ENCODE data around the gene KRTAP4-1. TPM values are rescaled to one million over a fixed set of nuclear protein-coding genes. Genes with fewer than 3 reads are reported as not detected.

KRTAP4-1 gene
- total and polyA plus RNA-seq, 2 donors (not counting 3 experiments of a cell fraction or from before 2014, with no cell fraction given) = not detected

- Histone ChIP-seq H3K4me1 (ENCODE audit: control insufficient read depth, extremely low read depth, insufficient read depth, low read length) (no peaks in the 10 kb centered on the region), H3K27me3 (ENCODE audit: control insufficient read depth in 2 of 2, insufficient read depth in 2 of 2, low read length in 2 of 2) (no peaks in the 10 kb centered on the region), H4K20me1 (replicated peaks; ENCODE audit: control insufficient read depth, extremely low read depth, insufficient read depth, low read length) (no peaks in the 10 kb centered on the region), H3K27ac (ENCODE audit: insufficient read depth, low read depth, low read length) (no peak within 1 kb of the TSS), H3K9me1 (replicated peaks; ENCODE audit: control insufficient read depth, extremely low read depth, insufficient read depth, low read length) (no peaks in the 10 kb centered on the region), H3K4me2 (ENCODE audit: insufficient read depth, low read length) (no peak within 1 kb of the TSS), H3K9me3 (replicated peaks; ENCODE audit: control insufficient read depth, insufficient read depth, low read length) (no peaks in the 10 kb centered on the region), H3K9ac (replicated peaks; ENCODE audit: extremely low read depth, insufficient read depth, low read length) (no peak within 1 kb of the TSS), H2AFZ (ENCODE audit: low read depth, low read length) (no peak within 1 kb of the TSS), H3K4me3 (replicated peaks in 1 of 3; ENCODE audit: insufficient read depth in 1 of 3, low read depth in 1 of 3, low read length in 3 of 3) (no peak within 1 kb of the TSS), H3K79me2 (ENCODE audit: control insufficient read depth, insufficient read depth, low read length) (no peaks in the 10 kb centered on the region), H3K36me3 (ENCODE audit: control insufficient read depth in 2 of 2, extremely low read depth in 1 of 2, insufficient read depth in 2 of 2, low read length in 2 of 2) (no peaks in the 10 kb centered on the region)
- ChIA-PET CTCF (no interaction called here), POLR2A (no interaction called here)
- DNase-seq (ENCODE audit: low read depth, low spot score) (no peak), FAIRE-seq (no peak)
- BruUV-seq (replicated peaks) = no TSS peak
- intact Hi-C loops (cut with micrococcal nuclease) (no loop called here), dilution Hi-C loops (cut with MboI; ENCODE audit: extremely low pct_ligation_motif_present, low sequenced_read_pairs) (no loop called here)
- TF ChIP-seq EZH2 (IDR thresholded peaks at IDR 0.05; ENCODE audit: borderline replicate concordance, low read depth, low read length, severe bottlenecking) = no peak
- no peak for TF ChIP-seq CTCF (IDR thresholded peaks at IDR 0.05; ENCODE audit: extremely low read depth in 1 of 2, insufficient read depth in 1 of 2, low read depth in 1 of 2, low read length in 2 of 2)
- TF ChIP-seq MYC (IDR thresholded peaks at IDR 0.05; ENCODE audit: low read depth, low read length) = no peak
- TF ChIP-seq FOS (IDR thresholded peaks at IDR 0.05; ENCODE audit: borderline replicate concordance, insufficient read depth, low read length) = no peak
- no peak for TF ChIP-seq MAX (IDR thresholded peaks at IDR 0.05; ENCODE audit: insufficient read depth, insufficient read length)
- no peak for TF ChIP-seq JUN (IDR thresholded peaks at IDR 0.05; ENCODE audit: borderline replicate concordance, insufficient read depth, insufficient read length, low read depth)
These were observed 16.6 kb downstream of the KRTAP4-1 start, which contains the start of gene KRTAP4-3 for GRCh38 chr17:41168121-41168520. TSS of gene KRTAP4-3 (minus strand) at chr17:41168221. CDS start at chr17:41168172, 49 bp downstream.
